GM12891 (cell line): Measurements from ENCODE around the gene CUBN.

Experiments
- DNase-seq: peaks from one replicate; pipeline ENCODE4 v3.0.0; 2011; ENCODE audit warnings: low spot score; ENCODE audit not compliant: insufficient read length
- FAIRE-seq: peaks from 2 replicates; lab custom pipeline; 2011; peaks lifted over from hg19 to GRCh38; lab: Jason Lieb, UNC
- PAX5 ChIP-seq: IDR thresholded peaks from 2 replicates; pipeline ENCODE4 v1.6.1; 2011; ENCODE audit warnings: low read length, moderate library complexity, mild to moderate bottlenecking; ENCODE audit not compliant: insufficient read depth, severe bottlenecking
- POLR2A ChIP-seq: IDR thresholded peaks from 2 replicates; pipeline ENCODE4 v1.6.1; 2011; ENCODE audit warnings: low read depth, low read length, control low read depth
- POLR2AphosphoS5 ChIP-seq: IDR thresholded peaks from 2 replicates; pipeline ENCODE4 v1.6.1; 2011; ENCODE audit warnings: low read depth, low read length, control low read depth
- POU2F2 ChIP-seq: IDR thresholded peaks from 2 replicates; pipeline ENCODE4 v1.6.1; 2011; ENCODE audit warnings: low read depth, mild to moderate bottlenecking, control low read depth, low read length, moderate library complexity
- SPI1 ChIP-seq: IDR thresholded peaks from 2 replicates; pipeline ENCODE4 v1.6.1; 2011; ENCODE audit warnings: low read depth, low read length, control low read depth
- TAF1 ChIP-seq: IDR thresholded peaks from 2 replicates; pipeline ENCODE4 v1.6.1; 2011; ENCODE audit warnings: low read depth, low read length, control low read depth

CUBN gene

DNA sequence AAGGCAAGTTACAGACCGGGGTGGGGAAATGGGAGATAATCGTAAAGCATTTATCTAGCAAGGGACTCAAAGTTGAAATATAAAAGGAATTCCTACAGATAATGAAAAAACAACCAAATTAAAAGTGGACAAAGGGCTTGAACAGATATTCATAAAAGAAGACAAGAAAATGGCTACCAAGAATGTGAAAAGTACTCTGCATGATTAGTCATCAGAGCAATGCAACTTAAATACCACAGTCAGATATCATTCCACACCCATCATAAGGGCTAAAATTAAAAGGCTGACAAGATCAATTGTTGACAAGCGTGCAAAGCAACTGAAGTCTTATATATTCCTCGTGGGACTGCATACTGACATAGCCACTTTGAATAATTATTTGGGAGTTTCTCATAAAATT, 187.7 kb downstream of the CUBN start:
- TF ChIP-seq SPI1: no peak
- TF ChIP-seq TAF1: no peak
- FAIRE-seq: no peak
- DNase-seq: no peak

DNA sequence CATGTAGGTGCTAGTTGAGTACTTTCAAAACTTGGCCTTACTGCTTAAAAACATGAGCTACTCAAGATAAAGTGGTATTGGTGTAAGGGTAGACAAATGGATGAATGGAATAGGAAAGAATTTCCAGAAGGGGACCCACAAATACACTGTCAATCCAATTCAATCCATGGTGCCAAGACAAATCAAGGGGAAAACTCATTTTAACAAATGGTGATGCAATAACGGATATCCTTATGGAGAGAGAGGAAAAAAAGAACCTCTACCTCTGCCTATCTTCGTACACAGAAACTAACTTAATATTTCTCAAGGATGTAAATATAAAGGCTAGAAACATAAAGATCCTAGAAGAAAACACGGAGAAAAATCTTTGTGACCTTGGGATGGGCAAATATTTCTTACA, 188.5 kb downstream of the CUBN start:
- DNase-seq: no peak
- no peak for FAIRE-seq
- TF ChIP-seq TAF1 (no peak), POLR2A (no peak), PAX5 (no peak), POU2F2 (no peak), POLR2AphosphoS5 (no peak), SPI1 (no peak)

DNA sequence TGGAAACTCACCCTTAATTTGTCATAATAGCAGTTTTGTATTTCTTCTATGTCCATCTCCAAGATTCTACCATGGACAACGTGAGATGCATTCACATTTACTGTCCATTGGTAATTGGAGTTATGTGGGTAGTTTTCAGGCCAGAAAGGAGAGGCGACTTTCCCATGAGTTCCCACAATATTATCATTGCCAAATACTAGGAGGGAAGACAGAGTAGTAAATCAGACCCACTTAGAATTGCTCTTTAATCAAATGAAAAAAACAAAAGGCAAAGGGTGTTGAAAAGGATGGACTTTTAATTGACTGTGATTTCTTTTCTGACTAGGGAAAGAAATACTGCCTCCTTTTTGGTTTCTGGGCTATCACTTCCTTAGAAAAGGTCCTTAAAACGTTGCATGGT, 190.7 kb downstream of the CUBN start:
- DNase-seq (no peak), FAIRE-seq (no peak)
- TF ChIP-seq POLR2AphosphoS5 (no peak), SPI1 (no peak), TAF1 (no peak), PAX5 (no peak), POU2F2 (no peak), POLR2A (no peak)

DNA sequence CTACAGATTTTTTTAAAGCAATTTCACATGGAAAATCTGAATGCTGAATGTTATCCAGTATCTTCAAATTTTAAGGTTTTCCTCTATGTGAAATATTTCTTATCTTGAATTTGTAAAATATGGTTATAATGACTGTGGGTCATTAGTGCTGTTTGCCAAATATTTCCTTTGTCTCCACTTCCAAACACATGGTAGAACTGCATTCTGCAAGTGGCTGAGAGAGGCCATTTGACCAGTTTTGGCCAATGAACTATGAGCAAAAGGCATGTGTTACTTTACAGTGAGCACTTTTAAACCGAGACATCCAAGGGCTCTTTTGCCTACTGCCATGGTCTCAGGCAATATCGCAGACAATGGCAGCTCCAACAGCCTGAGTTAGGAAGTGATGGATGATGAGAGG, 195.2 kb downstream of the CUBN start:
- no peak for FAIRE-seq
- TF ChIP-seq POLR2AphosphoS5: no peak
- no peak for TF ChIP-seq TAF1
- no peak for TF ChIP-seq POLR2A

DNA sequence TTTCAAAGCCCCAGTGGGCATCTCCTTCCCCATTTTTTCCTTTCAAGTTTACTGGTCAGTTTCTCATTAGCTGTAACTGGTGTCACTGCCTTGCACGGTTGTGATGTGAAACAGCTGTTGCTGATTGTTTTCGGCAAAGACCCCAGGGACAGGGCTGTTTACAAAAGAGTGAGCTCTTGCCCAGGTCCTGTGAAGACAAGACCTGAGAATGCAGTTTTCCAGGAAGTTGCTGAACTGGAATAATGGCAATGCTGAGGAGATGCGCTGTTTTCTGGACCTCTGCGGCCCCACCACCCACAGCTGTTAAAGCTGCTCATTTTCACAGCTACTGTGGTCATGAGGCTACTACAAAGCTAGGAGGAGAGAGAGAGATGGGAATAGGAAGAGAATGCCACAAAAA, 195.8 kb downstream of the CUBN start:
- FAIRE-seq: no peak
- TF ChIP-seq TAF1 (no peak), POLR2A (no peak), SPI1 (no peak), PAX5 (no peak)
- no peak for DNase-seq

More for the DNA sequence above, 195.2 kb downstream of the CUBN start:
- DNase-seq: no peak

DNA sequence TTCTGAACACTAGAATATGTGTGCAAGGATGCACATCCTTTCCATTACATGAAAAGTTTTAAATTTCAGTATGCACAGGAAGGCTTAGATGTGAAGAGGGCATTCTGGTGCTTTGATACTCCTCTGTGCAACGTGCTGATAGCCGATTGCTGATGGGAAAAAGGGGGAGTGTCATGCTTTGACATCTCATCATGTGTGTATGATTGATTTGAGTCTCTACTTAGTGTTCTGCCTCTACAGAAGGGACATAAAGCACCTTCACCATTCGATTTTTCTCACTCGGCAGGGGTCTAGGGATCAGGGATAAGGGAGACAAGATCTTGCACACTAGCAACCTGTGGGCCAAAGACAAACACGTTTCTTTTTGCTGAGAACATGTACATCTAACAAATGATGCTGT, 197.7 kb downstream of the CUBN start:
- FAIRE-seq (no peak), DNase-seq (no peak)
- no peak for TF ChIP-seq TAF1
- no peak for TF ChIP-seq SPI1
- TF ChIP-seq POLR2A: no peak
- TF ChIP-seq POU2F2: no peak
- no peak for TF ChIP-seq PAX5

DNA sequence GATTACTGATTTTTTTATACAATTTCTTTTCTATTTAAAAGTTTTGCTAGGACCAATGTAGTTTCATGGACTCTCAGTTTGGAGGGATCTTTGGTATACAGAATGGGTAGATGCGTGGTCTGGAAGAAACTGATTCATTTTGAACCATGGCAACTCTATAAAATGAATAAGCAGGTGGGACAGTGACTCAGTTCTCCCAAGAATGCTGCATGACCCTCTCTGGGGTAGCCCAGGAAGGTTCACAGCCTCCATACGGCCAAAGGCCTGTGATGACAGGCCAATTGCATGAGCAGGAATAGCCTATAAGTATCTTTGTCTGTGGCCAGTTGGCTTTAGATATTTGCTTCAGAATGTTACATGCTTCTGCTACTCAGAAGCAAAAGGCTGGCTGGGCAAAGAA, 199.1 kb downstream of the CUBN start:
- no peak for TF ChIP-seq POU2F2
- TF ChIP-seq PAX5: no peak
- TF ChIP-seq POLR2AphosphoS5: no peak
- TF ChIP-seq POLR2A: no peak
- no peak for TF ChIP-seq TAF1
- no peak for TF ChIP-seq SPI1
- DNase-seq (no peak), FAIRE-seq (no peak)

DNA sequence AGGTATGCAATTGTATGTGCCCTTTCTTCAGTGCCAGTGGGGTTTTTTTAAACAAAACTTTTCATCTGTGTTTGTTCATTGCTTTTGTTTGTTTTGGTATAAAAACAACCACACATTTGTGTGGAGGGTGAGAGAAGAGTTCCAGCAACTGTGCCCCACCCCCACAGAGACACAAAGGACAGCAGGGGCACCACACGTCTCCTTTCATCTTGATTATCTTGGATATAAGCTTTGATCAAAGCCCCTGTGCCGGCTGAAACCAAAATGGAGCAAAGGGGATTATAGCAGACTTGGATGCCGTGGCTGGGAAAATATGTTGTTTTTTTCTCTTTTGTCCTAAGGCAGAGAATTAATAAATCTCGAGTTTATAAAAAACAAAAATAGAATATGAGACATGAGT, 200.5 kb downstream of the CUBN start:
- FAIRE-seq: no peak
- no peak for DNase-seq

DNA sequence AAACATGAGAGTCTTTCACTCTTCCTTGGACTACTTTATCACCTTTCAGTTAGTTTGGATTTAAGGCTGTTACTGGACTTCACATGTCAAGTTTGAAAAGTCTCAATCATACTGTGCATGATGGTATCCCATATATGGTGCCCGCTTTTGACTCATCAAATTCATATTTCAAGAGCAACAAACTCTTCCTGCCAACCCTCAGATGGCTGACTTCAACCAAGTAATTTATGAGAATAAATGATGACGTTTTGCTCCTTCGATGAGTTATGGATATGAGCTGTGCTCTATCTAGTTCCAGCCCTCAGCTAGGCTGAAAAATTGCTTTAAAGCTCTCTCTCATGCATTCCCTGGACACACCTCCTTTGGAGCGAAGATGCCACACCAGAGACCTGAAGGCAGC, 202.1 kb downstream of the CUBN start:
- DNase-seq (no peak), FAIRE-seq (no peak)
- TF ChIP-seq POLR2A: no peak
- no peak for TF ChIP-seq PAX5
- TF ChIP-seq POLR2AphosphoS5: no peak
- no peak for TF ChIP-seq TAF1
- no peak for TF ChIP-seq SPI1
- TF ChIP-seq POU2F2: no peak

More for the DNA sequence above, 200.5 kb downstream of the CUBN start:
- TF ChIP-seq TAF1: no peak

DNA sequence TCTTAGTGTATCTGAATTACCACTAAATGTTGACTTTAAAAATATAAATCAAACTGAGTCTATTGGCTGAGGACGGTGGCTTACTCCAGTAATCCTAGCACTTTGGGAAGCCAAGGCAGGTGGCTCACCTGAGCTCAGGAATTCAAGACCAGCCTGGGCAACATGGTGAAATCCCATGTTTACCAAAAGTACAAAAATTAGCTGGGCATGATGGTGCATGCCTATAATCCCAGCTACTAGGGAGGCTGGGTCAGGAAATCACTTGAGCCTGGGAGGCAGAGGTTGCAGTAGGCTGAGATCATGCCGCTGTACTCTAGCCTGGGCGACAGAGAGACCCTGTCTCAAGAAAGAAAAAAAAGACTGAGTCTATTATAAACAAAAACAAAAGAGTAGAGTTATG, 205.9 kb downstream of the CUBN start:
- TF ChIP-seq TAF1 (no peak), POU2F2 (no peak), PAX5 (no peak)
- no peak for DNase-seq
- FAIRE-seq: no peak

DNA sequence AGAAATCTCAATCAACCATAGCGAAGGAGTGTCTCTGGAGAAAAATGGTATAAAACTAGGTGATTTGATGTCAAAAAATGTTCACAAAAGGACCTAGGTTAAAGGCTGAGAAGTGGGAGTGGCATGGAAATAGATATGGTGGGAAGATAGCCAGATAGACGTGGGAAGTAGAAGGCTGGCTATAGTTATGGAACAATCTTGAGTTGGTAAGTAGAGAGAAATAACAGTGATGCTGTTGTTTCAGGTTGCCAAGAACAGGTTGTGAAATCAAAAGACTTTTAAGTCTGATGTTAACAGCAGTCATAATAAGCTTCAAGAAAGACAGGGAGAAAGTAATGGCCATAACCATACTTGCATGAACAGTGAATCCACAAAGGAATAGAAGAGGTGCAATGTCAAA, 206.3 kb downstream of the CUBN start:
- no peak for TF ChIP-seq SPI1
- no peak for TF ChIP-seq POLR2AphosphoS5
- DNase-seq (no peak), FAIRE-seq (no peak)
